ENCODE results near the gene SPINK13.
"Not testable (repeated sequence)": the region's sequence is repeated elsewhere in the genome, so short reads cannot be mapped to it uniquely, and the experiment has no call there.

SPINK13 gene

DNA sequence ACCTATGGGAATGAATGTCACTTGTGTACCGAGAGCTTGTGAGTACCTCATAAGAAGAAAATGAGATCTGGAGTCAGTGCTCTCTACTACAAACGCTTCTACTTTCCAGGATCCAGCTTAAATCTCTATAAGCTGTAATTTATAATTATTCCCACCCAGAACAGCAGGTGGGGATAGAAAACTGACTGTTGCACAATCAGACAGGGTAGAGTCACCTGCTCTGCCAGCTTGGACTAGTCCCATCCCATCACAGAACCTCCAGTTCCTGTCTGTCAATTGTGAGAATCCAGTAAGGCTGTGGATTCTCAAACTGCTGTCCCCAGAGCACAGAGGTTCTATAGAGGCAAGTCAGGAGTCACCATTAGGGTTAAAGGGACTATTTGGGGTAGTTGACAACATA lies 45.6 kb downstream of the SPINK13 start:
- no peak for DNase-seq

DNA sequence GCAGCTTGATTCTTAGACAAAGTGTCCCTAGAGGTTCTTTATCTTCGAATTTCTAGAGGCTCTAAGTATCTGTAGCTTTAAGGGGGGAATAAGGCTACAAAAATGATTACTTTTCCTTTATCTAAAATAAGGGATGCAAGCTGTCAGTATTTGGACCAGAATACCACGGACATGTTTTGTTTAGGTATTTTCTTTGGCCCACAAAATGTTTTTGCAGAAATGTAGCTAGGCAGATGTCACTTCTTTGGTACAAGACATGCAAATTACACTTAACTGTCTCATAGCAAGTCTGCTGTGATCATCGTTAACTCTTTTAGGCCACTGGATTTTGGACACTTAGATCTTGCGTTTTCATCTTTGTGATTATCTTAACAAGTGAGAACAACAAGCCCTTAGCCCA lies 46.1 kb downstream of the SPINK13 start:
- DNase-seq = no peak

DNA sequence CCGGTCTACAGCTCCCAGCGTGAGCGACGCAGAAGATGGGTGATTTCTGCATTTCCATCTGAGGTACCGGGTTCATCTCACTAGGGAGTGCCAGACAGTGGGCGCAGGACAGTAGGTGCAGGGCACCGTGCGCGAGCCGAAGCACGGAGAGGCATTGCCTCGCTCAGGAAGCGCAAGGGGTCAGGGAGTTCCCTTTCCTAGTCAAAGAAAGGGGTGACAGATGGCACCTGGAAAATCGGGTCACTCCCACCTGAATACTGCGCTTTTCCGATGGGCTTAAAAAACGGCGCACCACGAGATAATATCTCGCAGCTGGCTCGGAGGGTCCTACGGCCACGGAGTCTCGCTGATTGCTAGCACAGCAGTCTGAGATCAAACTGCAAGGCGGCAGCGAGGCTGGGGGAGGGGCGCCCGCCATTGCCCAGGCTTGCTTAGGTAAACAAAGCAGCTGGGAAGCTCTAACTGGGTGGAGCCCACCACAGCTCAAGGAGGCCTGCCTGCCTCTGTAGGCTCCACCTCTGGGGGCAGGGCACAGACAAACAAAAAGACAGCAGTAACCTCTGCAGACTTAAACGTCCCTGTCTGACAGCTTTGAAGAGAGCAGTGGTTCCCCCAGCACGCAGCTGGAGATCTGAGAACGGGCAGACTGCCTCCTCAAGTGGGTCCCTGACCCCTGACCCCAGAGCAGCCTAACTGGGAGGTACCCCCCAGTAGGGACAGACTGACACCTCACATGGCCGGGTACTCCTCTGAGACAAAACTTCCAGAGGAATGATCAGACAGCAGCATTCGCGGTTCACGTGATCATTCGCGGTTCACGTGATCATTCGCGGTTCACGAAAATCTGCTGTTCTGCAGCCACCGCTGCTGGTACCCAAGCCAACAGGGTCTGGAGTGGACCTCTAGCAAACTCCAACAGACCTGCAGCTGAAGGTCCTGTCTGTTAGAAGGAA lies 51.7 kb downstream of the SPINK13 start:
- not testable (repeated sequence) for DNase-seq

DNA sequence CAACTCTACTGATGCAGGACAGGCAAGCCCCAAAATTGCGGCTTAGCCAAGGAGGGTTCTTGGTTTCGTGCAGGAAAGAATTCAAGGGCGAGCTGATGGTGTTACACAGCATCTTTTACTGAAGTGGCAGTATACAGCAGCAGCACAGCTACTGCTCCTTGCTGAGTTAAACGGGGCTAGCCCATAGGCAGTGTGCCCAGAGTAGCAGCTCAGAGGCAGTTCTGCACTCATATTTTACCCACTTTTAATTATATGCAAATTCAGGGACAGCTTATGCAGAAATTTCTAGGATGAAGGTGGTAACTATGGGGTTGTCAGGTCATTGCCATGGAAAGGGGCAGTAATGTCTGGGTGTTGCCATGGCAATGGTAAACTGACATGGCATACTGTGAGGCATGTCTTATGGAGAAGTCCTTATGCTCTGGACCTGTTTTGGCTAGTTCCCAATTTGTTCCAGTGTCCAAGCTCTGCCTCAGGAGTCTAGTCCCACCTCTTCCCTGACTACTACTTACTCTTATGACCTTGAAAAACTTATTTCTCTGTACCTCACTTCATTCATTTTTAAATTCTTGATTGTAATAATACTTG lies 64.8 kb downstream of the SPINK13 start:
- DNase-seq = no peak

DNA sequence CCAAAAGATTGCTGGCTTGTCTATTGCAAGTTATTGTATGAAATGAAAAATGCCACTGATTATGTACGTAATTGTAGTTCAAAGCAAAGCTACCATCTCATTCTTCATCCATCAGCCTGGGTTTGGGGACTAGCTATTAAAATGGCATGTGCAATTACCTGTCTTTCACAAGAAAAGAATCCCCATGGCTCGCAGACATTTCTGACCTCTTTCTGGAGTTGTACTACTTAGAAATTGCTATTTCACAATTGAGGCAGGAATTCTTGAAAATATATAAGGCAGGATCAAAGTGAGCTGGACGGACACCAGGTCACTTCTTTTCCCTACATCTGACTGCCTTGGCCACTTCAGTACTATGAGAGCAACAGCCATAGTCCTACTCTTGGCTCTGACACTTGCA lies 66.7 kb downstream of the SPINK13 start, which contains the start of gene SPINK9:
Gene SPINK9, plus strand, starts transcription at position 301 of the 400 bp plus-strand sequence. Its CDS starts 55 bp downstream, at position 356.
- DNase-seq = no peak
